Skeletal muscle tissue (tissue), 4 donors: ENCODE data around the gene CD300LD. TPM values are rescaled to one million over a fixed set of nuclear protein-coding genes. Genes with fewer than 3 reads are reported as not detected.
"Not testable (repeated sequence)": the region's sequence is repeated elsewhere in the genome, so short reads cannot be mapped to it uniquely, and the experiment has no call there.

ENCODE experiments used
- H3K27ac ChIP-seq: one replicate; pipeline ENCODE4 v1.7.0; 2013; ENCODE audit warnings: mild to moderate bottlenecking, low read depth, low read length, inconsistent platforms
- H3K27me3 ChIP-seq, 3 donors: one replicate each; pipeline ENCODE4 v1.7.0; 2013; ENCODE audit warnings: low read length in 3 of 3; ENCODE audit not compliant: control insufficient read depth in 3 of 3, insufficient read depth in 3 of 3
- H3K36me3 ChIP-seq, 3 donors: one replicate each; pipeline ENCODE4 v1.7.0; 2013; ENCODE audit warnings: low read length in 3 of 3; ENCODE audit not compliant: control insufficient read depth in 3 of 3, insufficient read depth in 3 of 3
- H3K4me1 ChIP-seq, 3 donors: one replicate each; pipeline ENCODE4 v1.7.0; 2013; ENCODE audit warnings: low read length in 3 of 3, mild to moderate bottlenecking in 3 of 3; ENCODE audit not compliant: control insufficient read depth in 3 of 3, insufficient read depth in 3 of 3
- H3K4me3 ChIP-seq, 3 donors: one replicate each; pipeline ENCODE4 v1.7.0; 2013; ENCODE audit warnings: low read length in 3 of 3
- H3K9ac ChIP-seq, 3 donors: one replicate each; pipeline ENCODE4 v1.7.0; 2013; ENCODE audit warnings: low read length in 3 of 3, mild to moderate bottlenecking in 3 of 3, moderate library complexity in 2 of 3, low read depth in 1 of 3
- H3K9me3 ChIP-seq, 3 donors: one replicate each; pipeline ENCODE4 v1.7.0; 2013; ENCODE audit warnings: low read length in 3 of 3; ENCODE audit not compliant: control insufficient read depth in 3 of 3
- total RNA-seq: library from RNA; depleted of rRNA; stranded (reverse); fragments of >200 nt; gene quantifications from one replicate; pipeline ENCODE4 v1.2.3, GENCODE V29; 2014
- donor health status: Osteomylitis.

CD300LD gene
- not detected for total RNA-seq

- peaks cover 0 to 7% (median 6%) of the 10 kb centered on the region in 3 donors for H3K27me3 ChIP-seq
- no peak within 1 kb of the TSS for H3K4me3 ChIP-seq
- H3K27ac ChIP-seq = no peak within 1 kb of the TSS
- no peak within 1 kb of the TSS for H3K9ac ChIP-seq
- no peaks in the 10 kb centered on the region for H3K36me3 ChIP-seq
- no peaks in the 10 kb centered on the region for H3K4me1 ChIP-seq
- H3K9me3 ChIP-seq = no peaks in the 10 kb centered on the region
These were observed at the start of gene CD300LD for GRCh38 chr17:74592087-74592990. TSS of gene CD300LD (minus strand) at chr17:74592283. CDS start at chr17:74592202, 81 bp downstream.

DNA sequence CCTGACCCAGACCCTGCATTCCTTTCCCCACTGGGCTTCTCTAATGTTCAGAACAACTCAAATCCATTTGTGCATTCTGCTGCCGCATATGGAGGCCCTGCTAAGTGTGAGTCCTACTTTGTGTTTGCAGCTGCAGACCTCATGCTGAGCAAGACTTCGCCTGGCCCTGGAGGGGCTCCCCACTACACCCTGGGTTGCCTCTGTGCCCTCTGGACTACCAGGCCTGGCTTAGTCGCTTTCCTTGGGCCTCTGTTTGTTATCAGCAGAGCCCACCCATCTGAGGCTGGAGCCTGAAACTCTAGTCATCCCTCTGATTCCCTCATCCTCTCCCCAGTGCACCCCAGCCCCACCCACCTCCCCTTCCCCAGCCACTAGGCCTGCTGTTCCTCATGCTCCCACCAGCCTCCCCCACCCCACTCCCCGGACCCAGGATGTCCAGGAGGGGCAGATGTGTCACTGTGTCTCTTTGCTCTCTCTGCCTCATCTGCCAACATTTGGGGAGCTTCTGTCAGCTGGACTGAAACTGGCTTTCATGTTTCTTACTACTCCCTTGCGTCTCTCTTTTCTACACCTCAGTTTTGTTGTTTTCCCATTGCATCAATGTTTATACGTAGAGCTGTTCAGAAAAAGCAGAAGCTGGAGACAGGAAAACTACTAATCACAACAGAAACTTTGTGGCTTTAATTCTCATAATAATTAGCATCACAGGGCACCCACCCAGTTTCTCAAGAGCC is 49.3 kb upstream of the CD300LD start:
- peaks cover 19 to 21% (median 20%) of the 10 kb centered on the region in 3 donors for H3K27me3 ChIP-seq
- no peaks in the 10 kb centered on the region for H3K9me3 ChIP-seq
- no peak overlapping the region for H3K27ac ChIP-seq

GRCh38 chr17:74639704-74640151 is 47.6 kb upstream of the CD300LD start:
- H3K4me3 ChIP-seq = no peak overlapping the region
- no peaks in the 10 kb centered on the region for H3K36me3 ChIP-seq
- peaks cover 20 to 26% (median 24%) of the 10 kb centered on the region in 3 donors for H3K27me3 ChIP-seq
- no peak overlapping the region for H3K27ac ChIP-seq
- H3K4me1 ChIP-seq = no peaks in the 10 kb centered on the region
- no peak overlapping the region for H3K9ac ChIP-seq
- H3K9me3 ChIP-seq = no peaks in the 10 kb centered on the region

More for the DNA sequence above, 49.3 kb upstream of the CD300LD start:
- Histone ChIP-seq H3K9ac (no peak overlapping the region), H3K4me3 (no peak overlapping the region), H3K4me1 (no peaks in the 10 kb centered on the region), H3K36me3 (no peaks in the 10 kb centered on the region)

DNA sequence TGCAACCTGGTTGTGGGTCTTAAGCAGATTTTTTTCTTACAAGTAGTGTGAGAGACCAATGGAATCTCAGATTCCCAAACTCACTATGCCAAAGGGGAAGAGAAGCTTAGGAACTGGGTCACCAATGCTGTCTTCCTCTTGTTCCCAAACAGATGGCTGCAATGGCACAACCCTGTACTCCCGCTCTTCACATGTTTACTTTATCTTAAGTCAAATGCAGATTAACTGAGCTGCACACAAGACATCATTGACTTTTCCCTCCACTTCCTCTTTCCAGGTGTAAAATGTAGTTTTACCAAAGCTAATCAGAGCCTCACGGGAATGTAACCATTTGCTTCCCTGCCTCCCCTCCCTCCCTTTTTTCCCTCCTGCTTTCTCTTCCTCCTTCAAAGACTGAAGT is 45.8 kb upstream of the CD300LD start:
- Histone ChIP-seq H3K36me3 (no peaks in the 10 kb centered on the region), H3K27ac (no peak overlapping the region), H3K4me3 (no peak overlapping the region), H3K9me3 (no peaks in the 10 kb centered on the region), H3K27me3 (peaks cover 26 to 38% (median 36%) of the 10 kb centered on the region in 3 donors), H3K4me1 (no peaks in the 10 kb centered on the region), H3K9ac (no peak overlapping the region)

DNA sequence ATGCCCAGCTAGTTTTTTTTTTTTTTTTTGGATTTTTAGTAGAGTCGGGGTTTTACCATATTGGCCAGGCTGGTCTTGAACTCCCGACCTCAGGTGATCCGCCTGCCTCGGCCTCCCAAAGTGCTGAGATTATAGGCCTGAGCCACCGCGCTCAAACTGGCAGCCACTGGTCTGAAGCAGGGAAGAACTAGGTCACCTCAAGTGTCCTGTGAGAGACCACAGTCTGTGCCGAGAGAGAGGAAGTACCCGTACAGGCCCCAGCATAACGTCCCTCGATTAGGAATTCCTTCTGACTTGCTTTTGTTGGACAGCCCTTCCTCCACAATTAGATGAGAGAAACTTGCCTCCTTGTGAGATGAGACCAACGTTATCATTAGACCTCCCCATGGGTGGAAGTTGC is 45.2 kb upstream of the CD300LD start:
- Histone ChIP-seq H3K27ac (no peak overlapping the region), H3K4me1 (no peaks in the 10 kb centered on the region), H3K36me3 (no peaks in the 10 kb centered on the region), H3K9me3 (no peaks in the 10 kb centered on the region), H3K27me3 (peaks cover 26 to 37% (median 36%) of the 10 kb centered on the region in 3 donors), H3K9ac (no peak overlapping the region), H3K4me3 (no peak overlapping the region)

DNA sequence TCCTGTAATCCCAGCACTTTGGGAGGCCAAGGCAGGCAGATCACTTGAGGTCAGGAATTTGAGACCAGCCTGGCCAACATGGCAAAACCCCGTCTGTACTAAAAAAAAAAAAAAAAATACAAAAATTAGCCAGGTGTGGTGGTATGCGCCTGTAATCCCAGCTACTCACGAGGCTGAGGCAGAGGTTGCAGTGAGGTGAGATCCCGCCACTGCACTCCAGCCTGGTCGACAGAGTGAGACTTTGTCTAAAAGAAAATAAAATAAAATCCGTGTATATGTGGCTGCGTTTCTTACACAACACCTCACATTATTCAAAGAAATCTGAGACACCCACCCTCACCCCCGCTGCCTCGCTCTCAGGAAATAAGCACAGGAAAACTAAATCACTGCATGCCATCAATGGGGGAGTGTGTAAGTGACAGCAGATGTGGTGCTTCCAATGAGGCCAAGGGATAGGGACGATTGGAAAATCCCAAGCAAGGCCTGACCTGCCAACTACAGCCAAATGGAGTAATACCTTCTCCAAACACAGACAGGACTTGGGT is 44.5 kb upstream of the CD300LD start:
- not testable (repeated sequence) for H3K9ac ChIP-seq, H3K9me3 ChIP-seq, H3K4me1 ChIP-seq, H3K27ac ChIP-seq, H3K4me3 ChIP-seq, H3K36me3 ChIP-seq
- peaks cover 26 to 41% (median 36%) of the 10 kb centered on the region in 3 donors for H3K27me3 ChIP-seq

DNA sequence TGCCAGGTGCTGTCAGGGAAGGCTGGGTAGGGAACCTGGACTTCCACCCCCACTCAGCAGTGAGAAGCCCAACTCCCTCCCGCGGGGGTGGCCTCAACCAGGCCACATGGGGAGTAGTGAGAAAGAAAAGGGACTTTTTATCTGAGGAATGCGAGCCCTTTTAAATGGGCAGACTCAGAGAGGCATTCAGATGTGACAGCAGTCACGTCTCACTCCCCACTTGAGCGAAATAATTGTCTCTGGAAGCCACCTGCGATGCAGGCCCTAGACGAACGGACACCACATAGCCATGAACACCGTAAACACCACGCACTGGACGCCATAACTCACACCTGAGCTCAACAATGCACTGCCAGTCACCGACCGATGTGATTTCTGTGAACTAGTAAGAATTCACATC is 43.3 kb upstream of the CD300LD start:
- Histone ChIP-seq H3K4me3 (no peak overlapping the region), H3K9me3 (no peaks in the 10 kb centered on the region), H3K27ac (no peak overlapping the region), H3K27me3 (peaks cover 22 to 38% (median 32%) of the 10 kb centered on the region in 3 donors), H3K9ac (no peak overlapping the region), H3K36me3 (no peaks in the 10 kb centered on the region), H3K4me1 (no peaks in the 10 kb centered on the region)

GRCh38 chr17:74633326-74633725 is 41.2 kb upstream of the CD300LD start:
- Histone ChIP-seq H3K27me3 (peaks cover 17 to 31% (median 30%) of the 10 kb centered on the region in 3 donors), H3K9me3 (peaks cover 0 to 3% (median 0%) of the 10 kb centered on the region in 3 donors), H3K4me1 (no peaks in the 10 kb centered on the region)

GRCh38 chr17:74632617-74633016 is 40.5 kb upstream of the CD300LD start:
- Histone ChIP-seq H3K9me3 (peaks cover 0 to 3% (median 0%) of the 10 kb centered on the region in 3 donors), H3K9ac (no peak overlapping the region), H3K27me3 (peaks cover 17 to 32% (median 27%) of the 10 kb centered on the region in 3 donors), H3K27ac (no peak overlapping the region), H3K4me3 (no peak overlapping the region), H3K4me1 (no peaks in the 10 kb centered on the region), H3K36me3 (no peaks in the 10 kb centered on the region)

More at GRCh38 chr17:74633326-74633725, 41.2 kb upstream of the CD300LD start:
- Histone ChIP-seq H3K27ac (no peak overlapping the region), H3K4me3 (no peak overlapping the region), H3K36me3 (no peaks in the 10 kb centered on the region), H3K9ac (no peak overlapping the region)
